ENCODE results near the gene AGAP1. TPM values are rescaled to one million over a fixed set of nuclear protein-coding genes. Genes with fewer than 3 reads are reported as not detected.

The AGAP1 gene
- total and polyA plus RNA-seq, 11 donors: 5.9 to 21.6 (median 18.9) TPM

- Histone ChIP-seq H3K36me3 (peaks cover 0 to 16% (median 0%) of the 10 kb centered on the region in 9 donors), H3K27me3 (no peaks in the 10 kb centered on the region), H3K4me3 (no peak overlapping the region), H3K4me1 (peaks cover 0 to 4% (median 0%) of the 10 kb centered on the region in 12 donors), H3K27ac (no peak overlapping the region), H3K9me3 (no peaks in the 10 kb centered on the region)
- ATAC-seq (no peak), DNase-seq (no peak)
- intact Hi-C loops (cut with DNase I): loop anchor here in 5 of 10 donors (5.0 to 10.0 kb wide), 3 partner anchors 409 to 1306 kb away; no protein-coding TSS in a partner anchor
- TF ChIP-seq POLR2A (IDR thresholded peaks at IDR 0.05): no peak
- TF ChIP-seq, protein P1, sequence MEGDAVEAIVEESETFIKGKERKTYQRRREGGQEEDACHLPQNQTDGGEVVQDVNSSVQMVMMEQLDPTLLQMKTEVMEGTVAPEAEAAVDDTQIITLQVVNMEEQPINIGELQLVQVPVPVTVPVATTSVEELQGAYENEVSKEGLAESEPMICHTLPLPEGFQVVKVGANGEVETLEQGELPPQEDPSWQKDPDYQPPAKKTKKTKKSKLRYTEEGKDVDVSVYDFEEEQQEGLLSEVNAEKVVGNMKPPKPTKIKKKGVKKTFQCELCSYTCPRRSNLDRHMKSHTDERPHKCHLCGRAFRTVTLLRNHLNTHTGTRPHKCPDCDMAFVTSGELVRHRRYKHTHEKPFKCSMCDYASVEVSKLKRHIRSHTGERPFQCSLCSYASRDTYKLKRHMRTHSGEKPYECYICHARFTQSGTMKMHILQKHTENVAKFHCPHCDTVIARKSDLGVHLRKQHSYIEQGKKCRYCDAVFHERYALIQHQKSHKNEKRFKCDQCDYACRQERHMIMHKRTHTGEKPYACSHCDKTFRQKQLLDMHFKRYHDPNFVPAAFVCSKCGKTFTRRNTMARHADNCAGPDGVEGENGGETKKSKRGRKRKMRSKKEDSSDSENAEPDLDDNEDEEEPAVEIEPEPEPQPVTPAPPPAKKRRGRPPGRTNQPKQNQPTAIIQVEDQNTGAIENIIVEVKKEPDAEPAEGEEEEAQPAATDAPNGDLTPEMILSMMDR (IDR thresholded peaks at IDR 0.05): no peak
- 91 to 96% (median 95%) methylated on average over 13 of the region's 13 CpGs for WGBS, 4 donors
Measured at GRCh38 chr2:235768606-235769005, 274.8 kb downstream of the AGAP1 start.

GRCh38 chr2:235769046-235769445 is 275.2 kb downstream of the AGAP1 start:
- Histone ChIP-seq H3K36me3 (peaks cover 0 to 12% (median 0%) of the 10 kb centered on the region in 9 donors), H3K4me1 (peaks cover 0 to 4% (median 0%) of the 10 kb centered on the region in 12 donors), H3K4me3 (no peak overlapping the region), H3K9me3 (no peaks in the 10 kb centered on the region), H3K27me3 (no peaks in the 10 kb centered on the region), H3K27ac (no peak overlapping the region)
- intact Hi-C loops (cut with DNase I): loop anchor here in 5 of 10 donors (5.0 to 10.0 kb wide), 3 partner anchors 408 to 1306 kb away; no protein-coding TSS in a partner anchor
- TF ChIP-seq POLR2A (IDR thresholded peaks at IDR 0.05): no peak
- TF ChIP-seq, protein P1 (IDR thresholded peaks at IDR 0.05): no peak
- WGBS, 4 donors: 87 to 91% (median 88%) methylated on average over 7 of the region's 7 CpGs
- ATAC-seq (no peak), DNase-seq (no peak)

DNA sequence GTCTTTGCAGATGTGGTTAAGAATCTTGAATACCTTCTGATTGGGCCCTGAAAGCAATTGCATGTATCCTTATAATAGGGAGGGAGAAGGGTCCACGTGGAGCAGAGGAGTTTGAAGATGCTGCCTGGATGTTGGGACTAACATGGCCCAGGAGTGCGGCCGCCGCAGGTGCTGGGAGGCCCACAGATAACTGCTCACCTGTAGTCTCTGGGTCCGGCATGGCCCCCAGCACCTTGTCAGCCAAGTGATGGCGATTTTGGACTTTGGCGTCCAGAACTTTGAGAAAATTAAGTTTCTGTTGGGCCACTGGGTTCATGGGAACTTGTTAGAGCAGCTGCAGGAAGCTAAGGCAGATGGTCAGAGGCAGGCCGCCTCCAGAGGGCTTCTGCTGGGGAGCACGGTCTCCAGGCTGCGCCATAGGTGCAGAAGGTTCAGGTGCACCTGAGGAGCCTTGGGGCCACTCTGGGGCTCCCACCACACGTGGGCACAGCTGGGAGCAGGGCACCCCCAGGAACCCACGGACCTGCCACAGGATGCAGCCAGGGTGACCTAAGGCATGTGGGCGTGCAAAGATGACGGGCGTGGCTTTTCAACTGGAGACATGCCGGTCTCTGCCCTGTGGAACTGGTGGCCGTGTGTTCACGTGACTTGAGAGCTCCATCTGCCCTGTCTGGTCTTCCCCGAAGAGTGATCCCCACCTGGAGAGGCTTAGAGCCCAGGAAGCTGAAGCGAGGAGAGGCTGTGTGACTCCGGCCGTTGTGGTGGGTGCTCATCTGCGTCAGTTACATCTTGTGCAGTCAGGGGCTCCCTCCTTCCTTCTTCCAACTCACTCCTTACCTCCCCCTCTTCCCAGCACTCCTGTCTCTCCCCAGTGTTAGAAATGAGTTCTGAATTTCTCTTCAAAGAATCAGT is 277.3 kb downstream of the AGAP1 start:
- intact Hi-C loops (cut with DNase I): loop anchor here in 3 of 10 donors (10.0 kb wide), 1 partner anchor 1294 kb away; no protein-coding TSS in a partner anchor
- Histone ChIP-seq H3K4me1 (peaks cover 0 to 4% (median 0%) of the 10 kb centered on the region in 12 donors), H3K27ac (no peak overlapping the region), H3K9me3 (no peaks in the 10 kb centered on the region), H3K4me3 (no peak overlapping the region), H3K27me3 (no peaks in the 10 kb centered on the region), H3K36me3 (peaks cover 0 to 18% (median 0%) of the 10 kb centered on the region in 9 donors)
- no peak for DNase-seq
- ATAC-seq: peak in 1 of 4 donors; percentile 29
- WGBS, 4 donors: 95 to 97% (median 96%) methylated on average over 22 to 23 of the region's 23 CpGs
- no peak for TF ChIP-seq POLR2A (IDR thresholded peaks at IDR 0.05)
- TF ChIP-seq, protein P1 (IDR thresholded peaks at IDR 0.05): no peak

Data from heart left ventricle (tissue), 16 donors.